H1 (cell line): ENCODE data around the gene DMXL2.
"Not testable (repeated sequence)": the region's sequence is repeated elsewhere in the genome, so short reads cannot be mapped to it uniquely, and the experiment has no call there.

Experiments used
- ATF3 ChIP-seq: IDR thresholded peaks from 2 replicates; pipeline ENCODE4 v1.6.1; 2011; ENCODE audit warnings: low read depth, mild to moderate bottlenecking, low read length; ENCODE audit not compliant: insufficient read depth
- CHD2 ChIP-seq: IDR thresholded peaks from 2 replicates; pipeline ENCODE4 v1.6.1; 2012; ENCODE audit warnings: low read length, improper control_type of control experiment
- CTCF ChIP-seq, 3 experiments: IDR thresholded peaks; 1 replicate in 2 of 3; 2 replicates in 1 of 3; pipeline versions ENCODE4 v1.5.1 to v1.6.1; 2011; ENCODE audit warnings: low read length in 3 of 3, mild to moderate bottlenecking in 3 of 3, inconsistent platforms in 2 of 3, low read depth in 1 of 3, moderate library complexity in 1 of 3; ENCODE audit not compliant: insufficient read depth in 1 of 3; ENCODE audit errors: control extremely low read depth in 1 of 3
- EGR1 ChIP-seq: IDR thresholded peaks from 2 replicates; pipeline ENCODE4 v1.6.1; 2011; ENCODE audit warnings: low read depth, low read length, borderline replicate concordance
- EP300 ChIP-seq, 2 experiments: IDR thresholded peaks; 1 replicate in 1 of 2; 2 replicates in 1 of 2; pipeline ENCODE4 v1.6.1; 2011 to 2012; ENCODE audit warnings: low read depth in 2 of 2, low read length in 2 of 2, mild to moderate bottlenecking in 2 of 2, borderline replicate concordance in 1 of 2, inconsistent platforms in 1 of 2, moderate library complexity in 1 of 2
- POLR2A ChIP-seq, 2 experiments: IDR thresholded peaks; 1 replicate in 1 of 2; 2 replicates in 1 of 2; pipeline ENCODE4 v1.6.1; 2011; ENCODE audit warnings: low read depth in 2 of 2, low read length in 2 of 2, mild to moderate bottlenecking in 2 of 2; ENCODE audit errors: control extremely low read depth in 1 of 2
- RAD21 ChIP-seq, 2 experiments: IDR thresholded peaks in 1 of 2; conservative IDR thresholded peaks in 1 of 2; 2 replicates each; pipeline ENCODE4 v1.6.1; 2011; ENCODE audit warnings: low read depth in 2 of 2, low read length in 2 of 2, improper control_type of control experiment in 1 of 2, inconsistent platforms in 1 of 2, mild to moderate bottlenecking in 1 of 2, moderate library complexity in 1 of 2
- SIRT6 ChIP-seq: IDR thresholded peaks from one replicate; pipeline ENCODE4 v1.7.1; 2012; ENCODE audit warnings: low read length, inconsistent platforms
- SRF ChIP-seq: IDR thresholded peaks from 2 replicates; pipeline ENCODE4 v1.6.1; 2011; ENCODE audit warnings: mild to moderate bottlenecking, low read depth, low read length, moderate library complexity
- TAF1 ChIP-seq: IDR thresholded peaks from 2 replicates; pipeline ENCODE4 v1.6.1; 2011; ENCODE audit warnings: mild to moderate bottlenecking, low read depth, low read length

- not testable (repeated sequence) for TF ChIP-seq CTCF (IDR thresholded peaks at IDR 0.05; ENCODE audit: control extremely low read depth in 1 of 3, insufficient read depth in 1 of 3, low read depth in 1 of 3, low read length in 3 of 3); SIRT6; TAF1; RAD21 (IDR thresholded peaks at IDR 0.05 in 1 of 2, conservative IDR thresholded peaks at IDR 0.05 in 1 of 2; ENCODE audit: low read depth in 2 of 2, low read length in 2 of 2); EP300 (IDR thresholded peaks at IDR 0.05; ENCODE audit: borderline replicate concordance in 1 of 2, low read depth in 2 of 2, low read length in 2 of 2); POLR2A (IDR thresholded peaks at IDR 0.05; ENCODE audit: control extremely low read depth in 1 of 2, low read depth in 2 of 2, low read length in 2 of 2); ATF3; CHD2; SRF; EGR1
Observed at GRCh38 chr15:51603462-51603948, 19.1 kb downstream of the DMXL2 start.
